Loucy (cell line): ENCODE results near the gene ANKS4B.

ENCODE experiments used
- H2AFZ ChIP-seq: fragments of 200-600 bp; sonication (generic); 2 replicates; pipeline ENCODE4 v1.6.0; 2016; ENCODE audit warnings: antibody characterized with exemption, mild to moderate bottlenecking, low read length, moderate library complexity
- H3F3A ChIP-seq: fragments of 200-600 bp; 2 replicates; pipeline ENCODE4 v1.6.0; 2016; ENCODE audit warnings: antibody characterized with exemption, low read depth, mild to moderate bottlenecking
- H3K27me3 ChIP-seq: fragments of 200-600 bp; sonication (generic); 2 replicates; pipeline ENCODE4 v1.6.1; 2014; ENCODE audit warnings: low read length, mild to moderate bottlenecking; ENCODE audit not compliant: insufficient read depth, poor library complexity, severe bottlenecking
- H3K36me3 ChIP-seq: fragments of 200-600 bp; sonication (generic); 2 replicates; pipeline ENCODE4 v1.6.1; 2016; ENCODE audit warnings: low read length; ENCODE audit not compliant: insufficient read depth
- H3K4me1 ChIP-seq: fragments of 200-600 bp; sonication (generic); 2 replicates; pipeline ENCODE4 v1.5.1; 2014; ENCODE audit warnings: low read length, mild to moderate bottlenecking; ENCODE audit not compliant: insufficient read depth, poor library complexity, severe bottlenecking
- H3K4me2 ChIP-seq: fragments of 200-600 bp; sonication (generic); 2 replicates; pipeline ENCODE4 v1.6.0; 2014; ENCODE audit warnings: antibody characterized with exemption, low read length, low read depth, mild to moderate bottlenecking; ENCODE audit not compliant: poor library complexity, severe bottlenecking
- H3K4me3 ChIP-seq: fragments of 200-600 bp; sonication (generic); 2 replicates; pipeline ENCODE4 v1.5.1; 2014; ENCODE audit warnings: low read length, mild to moderate bottlenecking, mixed read lengths; ENCODE audit not compliant: poor library complexity, severe bottlenecking
- H3K79me2 ChIP-seq: fragments of 200-600 bp; sonication (generic); 2 replicates; pipeline ENCODE4 v1.6.1; 2014; ENCODE audit warnings: low read length; ENCODE audit not compliant: insufficient read depth
- H3K9ac ChIP-seq: fragments of 200-600 bp; sonication (generic); 2 replicates; pipeline ENCODE4 v1.6.0; 2014; ENCODE audit warnings: mild to moderate bottlenecking, low read depth, low read length, moderate library complexity; ENCODE audit not compliant: poor library complexity, severe bottlenecking
- H3K9me2 ChIP-seq: fragments of 200-600 bp; sonication (generic); replicated peaks from 2 replicates; pipeline ENCODE4 v1.6.1; 2016; ENCODE audit warnings: low read depth, low read length, mixed read lengths
- H3K9me3 ChIP-seq: fragments of 200-600 bp; sonication (generic); 2 replicates; pipeline ENCODE4 v1.6.1; 2014; ENCODE audit warnings: mild to moderate bottlenecking, antibody characterized with exemption, low read length, low read depth; ENCODE audit not compliant: insufficient read depth
- H4K20me1 ChIP-seq: fragments of 200-600 bp; sonication (generic); 2 replicates; pipeline ENCODE4 v1.6.0; 2014; ENCODE audit warnings: antibody characterized with exemption, low read length, mild to moderate bottlenecking; ENCODE audit not compliant: insufficient read depth, poor library complexity, severe bottlenecking
- CTCF ChIP-seq: fragments of 200-600 bp; sonication (generic); conservative IDR thresholded peaks from 2 replicates; pipeline ENCODE4 v1.5.1; 2014; ENCODE audit warnings: mild to moderate bottlenecking, antibody characterized with exemption, low read length
- EZH2phosphoT487 ChIP-seq: fragments of 200-600 bp; IDR thresholded peaks from 2 replicates; pipeline ENCODE4 v1.6.1; 2018; ENCODE audit warnings: antibody characterized with exemption, mild to moderate bottlenecking, moderate library complexity, borderline replicate concordance

ANKS4B gene

GRCh38 chr16:21260870-21261791, 27.6 kb downstream of the ANKS4B start:
- Histone ChIP-seq H3K9me2 (no peaks in the 10 kb centered on the region), H3K79me2 (no peaks in the 10 kb centered on the region), H3K36me3 (no peaks in the 10 kb centered on the region), H4K20me1 (no peaks in the 10 kb centered on the region), H2AFZ (no peak overlapping the region), H3K4me1 (no peaks in the 10 kb centered on the region), H3K4me2 (no peak overlapping the region), H3K4me3 (no peak overlapping the region), H3F3A (no peaks in the 10 kb centered on the region), H3K27me3 (no peaks in the 10 kb centered on the region), H3K9ac (no peak overlapping the region), H3K9me3 (no peaks in the 10 kb centered on the region)
- TF ChIP-seq CTCF (no peak), EZH2phosphoT487 (no peak)

- no peaks in the 10 kb centered on the region for H3K4me1 ChIP-seq
- H3K79me2 ChIP-seq: no peaks in the 10 kb centered on the region
- no peak overlapping the region for H2AFZ ChIP-seq
- H3K4me2 ChIP-seq: no peak overlapping the region
- no peaks in the 10 kb centered on the region for H3K9me3 ChIP-seq
- H3K9ac ChIP-seq: no peak overlapping the region
- H3K36me3 ChIP-seq: no peaks in the 10 kb centered on the region
- TF ChIP-seq CTCF: no peak
- no peak for TF ChIP-seq EZH2phosphoT487
- H3K4me3 ChIP-seq: no peak overlapping the region
- no peaks in the 10 kb centered on the region for H4K20me1 ChIP-seq
- H3K9me2 ChIP-seq: no peaks in the 10 kb centered on the region
- no peaks in the 10 kb centered on the region for H3K27me3 ChIP-seq
- H3F3A ChIP-seq: no peaks in the 10 kb centered on the region
Measured at GRCh38 chr16:21262779-21263639, 29.5 kb downstream of the ANKS4B start.

- H4K20me1 ChIP-seq: no peaks in the 10 kb centered on the region
- H3K36me3 ChIP-seq: no peaks in the 10 kb centered on the region
- H3K9me3 ChIP-seq: no peaks in the 10 kb centered on the region
- no peak overlapping the region for H3K4me2 ChIP-seq
- H3F3A ChIP-seq: no peaks in the 10 kb centered on the region
- H3K4me1 ChIP-seq: no peaks in the 10 kb centered on the region
- no peaks in the 10 kb centered on the region for H3K9me2 ChIP-seq
- TF ChIP-seq CTCF (no peak), EZH2phosphoT487 (no peak)
- no peak overlapping the region for H3K9ac ChIP-seq
- no peak overlapping the region for H2AFZ ChIP-seq
- no peak overlapping the region for H3K4me3 ChIP-seq
- H3K79me2 ChIP-seq: no peaks in the 10 kb centered on the region
- H3K27me3 ChIP-seq: no peaks in the 10 kb centered on the region
Measured at GRCh38 chr16:21263640-21264570, 30.4 kb downstream of the ANKS4B start.
